NCI-H187 (cell line): ENCODE results near the gene IGFBPL1.
"Not testable (repeated sequence)": the region's sequence is repeated elsewhere in the genome, so short reads cannot be mapped to it uniquely, and the experiment has no call there.

Experiments
- DNase-seq, 2 experiments: peaks; one replicate each; lab custom pipeline; 2025; lab: John Stamatoyannopoulos, UW

IGFBPL1 gene

GRCh38 chr9:38377336-38378083 lies 46.7 kb downstream of the IGFBPL1 start:
- not testable (repeated sequence) for DNase-seq

DNA sequence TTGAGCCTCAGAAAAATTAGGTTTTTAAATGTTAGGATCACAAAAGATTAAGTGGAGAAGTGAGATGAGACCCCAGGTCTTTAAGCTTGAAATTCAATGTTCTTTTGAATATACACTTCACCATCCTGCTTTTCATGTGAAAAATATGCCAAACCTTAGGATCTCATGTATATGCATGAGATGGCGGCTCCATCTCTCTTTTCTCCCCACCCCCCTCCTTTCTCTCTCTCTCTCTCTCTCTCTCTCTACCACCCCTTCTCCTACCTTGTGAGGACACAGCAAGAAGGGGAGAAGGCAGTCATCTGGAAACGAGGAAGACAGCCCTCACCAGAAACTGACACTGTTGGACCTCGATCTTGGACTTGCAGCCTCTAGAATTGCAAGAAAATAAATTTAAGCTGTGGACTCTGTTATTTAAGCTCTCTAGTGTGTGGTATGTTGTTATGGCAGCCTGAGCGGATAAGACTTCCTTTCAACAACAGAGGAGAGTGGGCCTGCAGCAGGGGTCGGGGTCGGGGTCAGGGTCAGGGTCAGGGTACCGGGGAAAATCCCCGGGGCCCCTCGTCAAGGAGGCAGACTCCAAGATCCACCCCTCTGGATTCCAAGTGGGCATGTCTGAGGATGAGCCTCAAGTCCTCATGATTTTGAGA lies 48.1 kb downstream of the IGFBPL1 start:
- DNase-seq = no peak

- no peak for DNase-seq
Measured at GRCh38 chr9:38375572-38375963, 48.7 kb downstream of the IGFBPL1 start.

DNA sequence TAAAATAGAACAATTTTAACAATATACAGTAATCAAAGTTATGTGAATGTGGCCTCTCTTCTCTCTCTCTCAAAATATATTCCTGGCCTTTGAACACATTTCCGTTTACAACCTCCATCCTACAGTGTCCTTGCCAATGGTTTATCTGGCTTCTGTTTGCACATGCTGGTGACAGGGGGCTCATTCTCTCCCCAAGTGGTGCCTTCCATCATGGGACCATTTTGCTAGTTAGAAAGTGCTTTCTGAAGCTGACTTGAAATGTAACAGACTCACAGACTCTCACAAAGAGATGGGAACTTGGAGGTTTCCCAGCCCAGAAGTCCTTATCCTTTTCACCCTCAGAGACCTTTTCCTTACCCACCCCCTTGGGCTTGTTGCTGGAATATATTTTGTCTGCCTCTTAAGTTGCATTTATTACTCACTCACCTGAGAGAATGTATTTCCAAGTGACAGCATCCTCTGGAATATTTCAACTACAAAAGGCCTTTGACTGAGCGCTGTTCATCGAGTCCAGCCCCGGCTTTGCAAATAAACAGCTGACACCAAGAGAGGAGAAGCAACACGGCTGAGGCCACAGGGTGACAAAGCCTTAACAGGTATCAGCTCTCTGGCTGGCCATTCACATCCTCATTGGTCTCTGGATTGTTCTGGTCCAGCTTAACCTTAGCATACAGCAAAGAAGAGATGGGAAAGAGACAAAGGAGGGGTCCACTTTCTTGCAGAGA lies 49.2 kb downstream of the IGFBPL1 start:
- no peak for DNase-seq

GRCh38 chr9:38373679-38374078 lies 50.6 kb downstream of the IGFBPL1 start:
- no peak for DNase-seq

DNA sequence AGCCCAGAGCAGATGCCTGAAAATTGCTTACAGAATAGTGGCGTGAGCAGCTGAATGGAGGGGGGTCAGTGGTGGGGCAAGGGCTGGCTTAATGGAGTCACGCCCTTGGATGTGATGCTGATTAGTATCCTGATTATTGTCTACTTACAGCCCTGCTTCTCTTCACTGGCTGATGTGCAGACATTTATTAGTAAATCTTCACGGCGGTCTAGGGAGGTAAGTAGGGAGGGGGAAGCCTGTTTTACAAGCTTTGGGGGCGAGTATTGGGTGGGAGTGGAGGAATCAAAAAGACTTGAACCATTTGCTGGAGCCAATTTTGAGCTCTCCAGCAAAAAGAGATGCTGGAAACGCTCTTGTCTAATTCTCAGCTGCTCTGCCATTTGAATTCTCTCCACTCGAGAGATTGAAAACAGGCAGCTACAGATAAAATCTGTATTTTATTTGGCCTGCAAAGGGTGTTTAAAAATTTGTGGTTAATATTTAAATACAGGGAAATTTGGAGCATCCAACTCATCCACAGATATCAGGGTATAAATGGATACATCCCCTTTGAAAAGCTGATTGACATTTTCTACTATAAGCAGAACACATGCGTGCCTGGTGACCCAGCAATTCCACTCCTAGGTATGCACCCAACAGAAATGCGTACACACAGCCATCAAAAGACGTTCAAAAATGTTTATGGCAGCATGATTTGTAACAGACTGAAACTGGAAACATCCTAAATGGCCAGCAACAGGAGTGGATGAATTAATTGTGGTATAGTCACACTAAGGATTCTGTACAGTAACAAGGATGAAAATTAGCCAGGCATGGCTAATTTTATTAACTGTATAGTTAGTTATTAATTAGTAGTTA lies 51.3 kb downstream of the IGFBPL1 start:
- DNase-seq = no peak

DNA sequence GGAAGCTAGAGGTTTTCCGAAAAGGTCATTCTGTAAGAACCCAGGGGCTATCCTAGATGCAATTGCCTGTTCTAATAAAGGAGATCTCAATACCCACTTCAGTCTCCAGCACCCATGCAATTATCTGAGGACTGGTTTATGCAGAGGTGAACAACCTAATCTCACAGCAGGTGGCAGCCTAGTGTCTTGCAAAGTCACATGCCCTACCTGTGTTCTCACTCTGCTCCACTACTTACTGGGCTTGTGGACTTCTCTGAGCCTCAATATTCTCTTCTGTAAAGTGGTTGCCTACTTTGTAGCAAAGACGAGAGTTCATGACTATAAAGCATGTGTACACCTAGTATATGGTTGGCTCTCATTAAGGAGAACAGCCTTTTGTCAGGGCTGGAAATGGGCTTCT lies 52.8 kb downstream of the IGFBPL1 start:
- DNase-seq = no peak

DNA sequence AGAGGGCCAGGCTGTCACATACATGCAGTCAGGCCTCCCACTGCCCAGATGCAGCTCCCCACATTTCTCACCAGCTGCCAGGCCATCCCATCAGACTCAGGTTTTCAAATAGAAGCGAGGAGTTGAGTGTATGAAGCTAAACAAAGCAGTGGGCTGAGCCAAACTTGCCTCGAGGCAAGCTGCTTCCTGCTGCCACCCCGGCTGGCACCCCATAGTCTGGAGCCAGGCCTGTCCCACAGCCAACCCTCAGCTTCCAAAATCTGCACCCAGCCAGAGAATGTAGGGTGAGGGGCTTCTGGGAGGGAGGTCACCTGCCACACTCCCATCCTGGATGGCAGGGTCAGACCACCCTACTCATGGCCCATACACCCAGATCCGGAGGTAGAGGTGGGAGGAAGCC lies 54.1 kb downstream of the IGFBPL1 start:
- no peak for DNase-seq

DNA sequence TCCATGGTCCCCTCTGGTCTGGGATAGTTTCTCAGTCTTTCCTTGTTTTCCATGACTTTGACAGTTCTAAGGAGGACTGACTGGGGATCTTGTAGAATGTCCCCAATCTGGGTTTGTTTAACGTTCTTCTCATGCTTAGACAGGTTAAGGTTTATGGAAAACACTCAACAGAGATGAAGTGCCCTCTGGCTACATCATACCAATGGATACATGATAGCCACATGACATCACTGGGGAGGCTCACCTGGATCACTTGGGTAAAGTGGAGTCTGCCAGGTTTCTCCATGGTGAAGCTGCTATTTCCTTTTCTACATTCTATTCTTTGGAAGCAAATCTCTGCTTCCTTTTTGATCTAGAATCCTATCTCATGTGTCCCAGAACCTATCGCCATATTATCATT lies 55.5 kb downstream of the IGFBPL1 start:
- no peak for DNase-seq

DNA sequence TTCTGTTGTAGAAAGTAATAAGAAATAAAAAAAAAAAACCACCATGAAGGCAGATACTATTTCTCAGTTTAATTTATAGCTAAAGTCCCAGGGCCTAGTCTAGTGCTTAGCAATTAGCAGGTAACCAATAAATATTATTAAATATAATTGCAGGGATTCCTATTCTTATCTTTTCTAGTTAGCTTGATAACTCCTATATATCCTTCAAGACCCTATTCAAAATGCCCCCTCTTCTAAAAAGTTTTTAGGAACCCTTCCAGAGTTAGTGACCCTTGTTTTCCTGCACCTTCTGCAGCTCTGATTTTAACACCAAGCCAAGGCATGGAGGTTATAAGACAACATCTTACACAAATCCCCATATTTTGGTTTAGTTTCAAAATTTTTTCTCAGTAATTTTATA lies 56.4 kb downstream of the IGFBPL1 start:
- no peak for DNase-seq

- DNase-seq = no peak
Measured at GRCh38 chr9:38363589-38363925, 60.7 kb downstream of the IGFBPL1 start.

DNA sequence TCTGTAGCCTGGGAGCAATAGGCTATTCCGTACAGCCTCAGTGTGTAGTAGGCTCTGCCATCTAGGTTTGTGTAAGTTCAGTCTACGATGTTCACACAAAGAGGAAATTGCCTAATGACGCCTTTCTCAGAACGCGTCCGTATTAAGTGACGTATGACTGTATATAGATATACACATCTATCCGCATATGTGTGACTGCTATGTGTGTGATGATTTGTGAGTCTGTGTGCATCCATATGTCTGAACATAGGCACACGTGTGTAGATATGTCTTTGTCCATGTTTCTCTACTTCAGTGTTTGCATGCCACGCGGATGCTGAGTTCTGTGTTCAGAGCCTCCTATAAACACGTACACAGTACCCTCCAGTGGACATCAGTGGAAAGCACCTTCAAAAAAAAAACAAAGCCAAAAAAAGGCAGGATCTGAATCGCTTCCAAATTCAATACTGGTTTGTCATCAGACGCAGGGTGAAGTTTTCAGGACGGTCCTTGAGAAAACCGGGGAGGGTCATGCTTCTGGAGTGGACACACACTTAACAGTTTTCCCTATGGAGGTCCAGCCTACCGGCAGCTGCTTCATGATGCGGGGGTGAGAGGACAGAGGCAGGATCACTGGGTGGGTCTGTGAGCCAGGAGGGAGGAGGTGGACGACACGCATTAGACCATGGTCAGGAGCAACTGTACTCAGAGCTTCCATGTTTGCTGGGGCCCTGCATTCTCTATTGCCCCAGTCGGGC lies 61.2 kb downstream of the IGFBPL1 start:
- no peak for DNase-seq

- peak in 1 of 2 experiments; percentile 22 for DNase-seq
Measured at GRCh38 chr9:38361473-38361850, 62.8 kb downstream of the IGFBPL1 start.

DNA sequence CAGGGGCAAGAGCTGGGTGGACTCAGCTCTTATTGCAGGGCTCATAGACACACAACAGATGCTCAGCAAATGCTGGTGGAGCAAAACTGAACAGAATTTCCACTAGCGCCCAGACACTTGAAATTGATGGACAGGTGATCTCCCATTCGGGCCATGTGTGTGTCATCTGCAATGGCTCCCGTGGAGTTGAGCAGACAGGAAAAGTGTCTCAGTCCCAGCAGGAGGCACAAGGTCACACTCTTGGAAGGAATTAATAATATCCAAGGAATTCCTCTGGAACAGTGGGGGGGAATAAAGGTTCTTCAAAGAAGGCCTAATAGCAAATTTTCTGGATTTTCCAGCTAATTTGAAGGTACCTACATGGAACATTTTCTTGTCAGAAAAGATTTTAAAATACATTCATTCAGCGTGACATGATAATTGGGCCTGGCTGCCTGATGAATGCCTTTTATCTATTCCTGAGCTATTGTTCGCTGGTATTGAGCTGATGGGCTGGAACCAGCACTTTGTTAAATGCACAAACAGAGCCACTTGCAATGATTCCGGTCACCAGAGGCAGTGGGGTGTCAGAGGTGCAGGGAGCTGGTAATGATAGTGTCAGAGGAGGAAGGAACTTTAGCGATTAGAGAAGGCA lies 63.3 kb downstream of the IGFBPL1 start:
- no peak for DNase-seq

DNA sequence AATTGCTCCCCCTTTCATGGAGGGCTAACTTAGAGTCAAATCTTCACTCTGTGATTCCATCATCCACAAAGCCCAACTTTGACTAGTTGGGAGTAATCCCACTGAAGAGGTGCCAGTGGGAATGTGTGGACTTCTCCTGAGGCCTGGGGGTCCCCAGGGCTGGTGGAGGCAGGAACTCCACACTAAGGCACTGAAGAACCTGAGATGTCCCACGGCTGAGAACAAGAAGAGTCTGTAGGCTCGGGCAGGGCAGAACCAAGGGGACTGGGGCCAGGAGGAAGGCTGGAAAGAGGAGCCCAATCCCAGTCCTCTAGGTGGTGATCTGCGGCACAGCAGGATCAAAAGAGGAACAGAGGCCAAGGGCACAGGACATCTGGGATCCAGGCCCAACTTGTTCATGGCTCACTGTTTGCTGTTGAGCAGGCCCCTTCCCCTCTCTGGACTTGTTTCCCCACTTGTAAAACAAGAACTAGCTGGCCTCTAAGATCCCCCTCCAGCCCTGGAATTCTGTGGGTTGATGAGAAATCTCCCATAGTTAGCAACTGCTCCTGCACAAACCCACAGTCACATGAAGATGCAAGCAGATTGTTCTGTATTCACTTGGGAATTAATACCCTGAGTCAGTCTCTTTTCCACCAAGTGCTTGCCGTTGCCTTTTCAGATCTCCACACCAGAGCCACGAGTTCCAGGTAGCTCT lies 64.4 kb downstream of the IGFBPL1 start:
- DNase-seq = no peak

- no peak for DNase-seq
Measured at GRCh38 chr9:38359297-38359653, 65.0 kb downstream of the IGFBPL1 start.

- DNase-seq = no peak
Measured at GRCh38 chr9:38358390-38359296, 65.6 kb downstream of the IGFBPL1 start.

DNA sequence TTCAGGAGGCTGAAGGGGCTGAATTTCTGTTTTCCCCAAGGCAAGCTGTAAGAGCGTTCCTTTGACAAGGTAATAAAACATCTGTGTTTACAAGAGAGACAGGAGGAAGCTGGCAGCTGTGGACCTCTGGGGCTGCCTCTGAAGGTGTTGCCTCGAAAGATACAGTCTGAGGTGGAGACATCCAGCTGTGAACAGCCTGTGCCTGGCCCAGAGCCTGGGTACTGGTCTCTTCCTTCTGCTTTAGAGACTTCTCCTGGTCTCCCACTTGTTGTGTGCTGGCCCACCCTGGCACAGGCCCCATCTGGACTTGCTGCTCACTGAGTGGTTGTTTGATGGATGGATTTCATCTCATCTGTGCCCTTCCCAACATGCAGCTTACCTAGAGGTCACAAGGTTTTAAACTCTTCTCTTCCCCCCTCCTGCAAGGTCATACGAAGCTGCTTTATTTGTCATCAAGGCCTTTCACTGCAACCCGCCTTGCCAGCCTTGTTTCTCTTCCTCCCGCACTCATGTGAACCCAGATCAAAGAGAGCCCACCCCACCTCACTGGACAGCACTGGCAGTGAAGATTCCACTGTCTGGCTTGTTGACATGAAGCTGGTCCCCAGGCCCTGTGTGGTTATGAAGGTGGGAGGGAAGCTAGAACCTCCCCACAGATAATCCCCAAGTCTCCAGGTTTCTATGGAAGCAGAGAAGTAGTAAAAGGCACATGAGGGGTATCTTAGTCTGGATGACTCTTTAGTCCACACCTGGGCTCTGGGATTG lies 66.7 kb downstream of the IGFBPL1 start:
- no peak for DNase-seq

GRCh38 chr9:38356851-38357250 lies 67.4 kb downstream of the IGFBPL1 start:
- no peak for DNase-seq
